MM.1S (cell line): ENCODE measurements around the gene DUSP10.

Source experiments
- DNase-seq: peaks from one replicate; pipeline ENCODE4 v3.0.0-alpha.2; 2015
- H2AFZ ChIP-seq: fragments of 300-600 bp; sonication (generic); 2 replicates; pipeline ENCODE4 v1.6.0; 2016; ENCODE audit warnings: antibody characterized with exemption, low read length
- H3F3A ChIP-seq: fragments of 300-600 bp; sonication (generic); 2 replicates; pipeline ENCODE4 v1.6.1; 2016; ENCODE audit warnings: mild to moderate bottlenecking, antibody characterized with exemption, low read length, moderate library complexity, mixed read lengths; ENCODE audit not compliant: insufficient read depth
- H3K27ac ChIP-seq: fragments of 300-600 bp; sonication (generic); 2 replicates; pipeline ENCODE4 v1.5.1; 2016; ENCODE audit warnings: mild to moderate bottlenecking, low read length
- H3K27me3 ChIP-seq: fragments of 300-600 bp; sonication (generic); replicated peaks from 2 replicates; pipeline ENCODE4 v1.6.0; 2016; ENCODE audit warnings: low read length; ENCODE audit not compliant: insufficient read depth
- H3K36me3 ChIP-seq: fragments of 300-600 bp; sonication (generic); replicated peaks from 2 replicates; pipeline ENCODE4 v1.6.1; 2016; ENCODE audit warnings: mild to moderate bottlenecking, low read length, mixed read lengths; ENCODE audit not compliant: insufficient read depth
- H3K4me1 ChIP-seq: fragments of 300-600 bp; sonication (generic); 2 replicates; pipeline ENCODE4 v1.6.1; 2016; ENCODE audit warnings: low read length, mixed read lengths
- H3K4me2 ChIP-seq: fragments of 300-600 bp; sonication (generic); 2 replicates; pipeline ENCODE4 v1.6.0; 2016; ENCODE audit warnings: low read depth, low read length
- H3K4me3 ChIP-seq: fragments of 300-600 bp; sonication (generic); 2 replicates; pipeline ENCODE4 v1.5.1; 2016; ENCODE audit warnings: low read length, mixed read lengths
- H3K79me2 ChIP-seq: fragments of 300-600 bp; sonication (generic); 2 replicates; pipeline ENCODE4 v1.6.1; 2016; ENCODE audit warnings: mixed run types, low read length, mixed read lengths
- H3K9ac ChIP-seq: fragments of 300-600 bp; sonication (generic); 2 replicates; pipeline ENCODE4 v1.6.1; 2016; ENCODE audit warnings: low read length, mixed read lengths
- H3K9me2 ChIP-seq: fragments of 300-600 bp; sonication (generic); replicated peaks from 2 replicates; pipeline ENCODE4 v1.6.1; 2016; ENCODE audit warnings: mild to moderate bottlenecking, low read length, mixed read lengths; ENCODE audit not compliant: insufficient read depth
- H3K9me3 ChIP-seq: fragments of 300-600 bp; sonication (generic); replicated peaks from 2 replicates; pipeline ENCODE4 v1.6.1; 2016; ENCODE audit warnings: mild to moderate bottlenecking, low read length, mixed read lengths; ENCODE audit not compliant: insufficient read depth
- H4K20me1 ChIP-seq: fragments of 300-600 bp; sonication (generic); 2 replicates; pipeline ENCODE4 v1.6.1; 2016; ENCODE audit warnings: mild to moderate bottlenecking, low read length, moderate library complexity, mixed read lengths; ENCODE audit not compliant: insufficient read depth
- EZH2 ChIP-seq: fragments of 300-600 bp; sonication (generic); optimal IDR thresholded peaks from 2 replicates; pipeline ENCODE3; 2017; ENCODE audit warnings: low read depth, mild to moderate bottlenecking, antibody characterized with exemption, low read length, mixed read lengths
- EZH2phosphoT487 ChIP-seq: fragments of 300-600 bp; sonication (generic); IDR thresholded peaks from 2 replicates; pipeline ENCODE4 v1.6.1; 2018; ENCODE audit warnings: antibody characterized with exemption, low read length
- TF ChIP-seq, protein P1 (sequence below): fragments of 300-600 bp; sonication (generic); IDR thresholded peaks from 2 replicates; pipeline ENCODE4 v1.5.1; 2016; ENCODE audit warnings: antibody characterized with exemption, low read length, mixed read lengths

Gene DUSP10

DNA sequence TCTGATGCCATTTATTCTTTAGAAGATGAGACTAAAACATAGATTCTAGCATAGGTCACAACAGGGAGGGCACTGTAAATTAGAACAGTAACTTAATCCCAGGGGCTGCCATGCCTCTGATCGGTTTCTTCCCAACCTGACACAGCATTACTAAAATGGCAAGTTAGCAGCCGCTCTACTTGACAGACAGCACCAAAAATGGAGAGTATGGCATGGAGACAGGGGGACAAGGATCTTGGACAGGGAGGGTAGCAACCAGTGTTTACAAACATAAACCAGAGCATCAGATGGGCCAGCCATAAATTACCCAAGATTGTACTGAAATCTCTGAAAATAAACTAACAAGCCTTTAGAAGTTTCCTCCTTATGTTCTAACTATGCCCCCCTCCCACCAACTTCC, 5.9 kb downstream of the DUSP10 start:
- H3K27me3 ChIP-seq: no peaks in the 10 kb centered on the region
- no peak overlapping the region for H3K4me2 ChIP-seq
- no peaks in the 10 kb centered on the region for H4K20me1 ChIP-seq
- no peaks in the 10 kb centered on the region for H3K9me3 ChIP-seq
- no peak for DNase-seq
- TF ChIP-seq, protein P1, sequence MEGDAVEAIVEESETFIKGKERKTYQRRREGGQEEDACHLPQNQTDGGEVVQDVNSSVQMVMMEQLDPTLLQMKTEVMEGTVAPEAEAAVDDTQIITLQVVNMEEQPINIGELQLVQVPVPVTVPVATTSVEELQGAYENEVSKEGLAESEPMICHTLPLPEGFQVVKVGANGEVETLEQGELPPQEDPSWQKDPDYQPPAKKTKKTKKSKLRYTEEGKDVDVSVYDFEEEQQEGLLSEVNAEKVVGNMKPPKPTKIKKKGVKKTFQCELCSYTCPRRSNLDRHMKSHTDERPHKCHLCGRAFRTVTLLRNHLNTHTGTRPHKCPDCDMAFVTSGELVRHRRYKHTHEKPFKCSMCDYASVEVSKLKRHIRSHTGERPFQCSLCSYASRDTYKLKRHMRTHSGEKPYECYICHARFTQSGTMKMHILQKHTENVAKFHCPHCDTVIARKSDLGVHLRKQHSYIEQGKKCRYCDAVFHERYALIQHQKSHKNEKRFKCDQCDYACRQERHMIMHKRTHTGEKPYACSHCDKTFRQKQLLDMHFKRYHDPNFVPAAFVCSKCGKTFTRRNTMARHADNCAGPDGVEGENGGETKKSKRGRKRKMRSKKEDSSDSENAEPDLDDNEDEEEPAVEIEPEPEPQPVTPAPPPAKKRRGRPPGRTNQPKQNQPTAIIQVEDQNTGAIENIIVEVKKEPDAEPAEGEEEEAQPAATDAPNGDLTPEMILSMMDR: no peak
- no peak for TF ChIP-seq EZH2phosphoT487
- TF ChIP-seq EZH2: no peak
- H3K4me3 ChIP-seq: no peak overlapping the region
- no peaks in the 10 kb centered on the region for H3K36me3 ChIP-seq
- peaks cover 5% of the 10 kb centered on the region for H3K4me1 ChIP-seq
- H3K27ac ChIP-seq: no peak overlapping the region
- H3K9ac ChIP-seq: no peak overlapping the region
- no peaks in the 10 kb centered on the region for H3F3A ChIP-seq
- no peaks in the 10 kb centered on the region for H3K79me2 ChIP-seq
- H2AFZ ChIP-seq: no peak overlapping the region
- no peaks in the 10 kb centered on the region for H3K9me2 ChIP-seq

DNA sequence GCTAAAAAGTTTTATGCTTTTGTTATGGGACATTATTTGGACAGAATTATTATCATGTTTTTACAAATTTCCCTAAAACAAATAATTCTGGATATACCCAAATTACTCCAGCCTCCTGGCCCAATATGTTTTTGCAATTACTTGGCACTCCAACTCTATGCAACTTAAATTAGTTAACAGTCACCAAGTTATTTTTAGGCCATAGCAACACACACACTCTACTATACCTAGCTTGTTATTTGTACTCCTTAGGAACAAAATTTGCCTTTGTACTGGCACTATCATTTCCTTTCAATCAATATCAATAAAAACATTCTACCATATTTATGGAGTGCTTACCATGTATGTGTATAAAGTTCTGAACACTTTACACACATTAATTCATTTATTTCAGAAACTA, 7.7 kb downstream of the DUSP10 start:
- TF ChIP-seq, protein P1: no peak
- TF ChIP-seq EZH2phosphoT487 (no peak), EZH2 (no peak)
- Histone ChIP-seq H3K9me3 (no peaks in the 10 kb centered on the region), H3K9ac (no peak overlapping the region), H4K20me1 (no peaks in the 10 kb centered on the region), H3K27ac (no peak overlapping the region), H3K36me3 (no peaks in the 10 kb centered on the region), H3K9me2 (no peaks in the 10 kb centered on the region), H3K4me2 (no peak overlapping the region), H3K79me2 (no peaks in the 10 kb centered on the region), H3F3A (no peaks in the 10 kb centered on the region), H2AFZ (no peak overlapping the region), H3K27me3 (no peaks in the 10 kb centered on the region), H3K4me3 (no peak overlapping the region), H3K4me1 (no peaks in the 10 kb centered on the region)
- DNase-seq: no peak

DNA sequence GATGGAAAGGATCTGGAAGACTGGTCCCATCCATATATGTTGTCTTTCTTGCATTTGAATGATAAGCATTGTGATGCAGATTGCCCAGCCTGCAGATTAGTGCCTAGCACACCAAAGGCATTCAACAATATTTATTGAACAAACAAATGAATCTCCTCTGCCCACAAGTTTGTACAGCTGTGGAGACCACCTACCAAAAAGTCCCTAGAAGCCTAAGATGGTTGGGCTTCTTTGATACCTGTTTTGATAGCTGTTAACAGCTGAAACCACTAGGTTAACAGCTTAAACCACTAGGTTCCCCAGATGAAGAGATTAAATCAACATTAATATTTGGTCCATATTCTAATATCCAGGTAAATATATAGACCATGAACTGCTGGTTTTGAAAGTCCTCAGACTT, 9.8 kb downstream of the DUSP10 start:
- Histone ChIP-seq H3K9me2 (no peaks in the 10 kb centered on the region), H4K20me1 (no peaks in the 10 kb centered on the region), H3K79me2 (no peaks in the 10 kb centered on the region), H3K27me3 (no peaks in the 10 kb centered on the region), H3F3A (no peaks in the 10 kb centered on the region), H3K9ac (no peak overlapping the region), H3K36me3 (no peaks in the 10 kb centered on the region), H2AFZ (no peak overlapping the region), H3K4me3 (no peak overlapping the region), H3K9me3 (no peaks in the 10 kb centered on the region), H3K4me1 (no peaks in the 10 kb centered on the region), H3K4me2 (no peak overlapping the region), H3K27ac (no peak overlapping the region)
- TF ChIP-seq, protein P1: no peak
- TF ChIP-seq EZH2 (no peak), EZH2phosphoT487 (no peak)
- no peak for DNase-seq
